ENCODE data around the gene USF2.
A peak's percentile ranks its signal among the peaks of the same experiment; 100 is the strongest.

The USF2 gene

DNA sequence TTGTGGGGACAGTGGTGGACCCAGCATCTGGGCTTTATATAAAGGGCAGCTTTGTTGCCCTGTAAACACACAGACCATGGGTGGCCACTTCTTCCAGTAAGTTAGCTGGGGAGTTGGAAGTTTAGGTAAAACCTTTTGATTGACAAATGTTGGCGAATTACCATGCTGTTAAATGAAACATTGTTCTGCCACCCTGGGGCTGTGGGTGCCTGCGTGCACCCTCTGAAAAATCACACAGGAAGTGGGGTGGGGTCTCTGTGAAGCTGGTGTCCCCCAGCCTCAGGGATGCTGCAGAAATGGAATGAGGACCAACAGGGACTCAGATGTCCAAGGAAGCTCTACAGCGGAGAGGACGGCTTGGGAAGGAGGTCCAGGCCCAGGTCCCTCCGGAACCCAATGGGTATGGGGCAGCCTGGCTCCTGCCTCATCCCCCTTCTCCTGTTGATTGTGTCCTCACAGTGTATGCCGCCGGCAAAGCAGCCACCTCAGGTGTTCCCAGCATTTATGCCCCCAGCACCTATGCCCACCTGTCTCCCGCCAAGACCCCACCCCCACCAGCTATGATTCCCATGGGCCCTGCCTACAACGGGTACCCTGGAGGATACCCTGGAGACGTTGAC is 2.8 kb upstream of the USF2 start:
- no peak for DNase-seq

DNA sequence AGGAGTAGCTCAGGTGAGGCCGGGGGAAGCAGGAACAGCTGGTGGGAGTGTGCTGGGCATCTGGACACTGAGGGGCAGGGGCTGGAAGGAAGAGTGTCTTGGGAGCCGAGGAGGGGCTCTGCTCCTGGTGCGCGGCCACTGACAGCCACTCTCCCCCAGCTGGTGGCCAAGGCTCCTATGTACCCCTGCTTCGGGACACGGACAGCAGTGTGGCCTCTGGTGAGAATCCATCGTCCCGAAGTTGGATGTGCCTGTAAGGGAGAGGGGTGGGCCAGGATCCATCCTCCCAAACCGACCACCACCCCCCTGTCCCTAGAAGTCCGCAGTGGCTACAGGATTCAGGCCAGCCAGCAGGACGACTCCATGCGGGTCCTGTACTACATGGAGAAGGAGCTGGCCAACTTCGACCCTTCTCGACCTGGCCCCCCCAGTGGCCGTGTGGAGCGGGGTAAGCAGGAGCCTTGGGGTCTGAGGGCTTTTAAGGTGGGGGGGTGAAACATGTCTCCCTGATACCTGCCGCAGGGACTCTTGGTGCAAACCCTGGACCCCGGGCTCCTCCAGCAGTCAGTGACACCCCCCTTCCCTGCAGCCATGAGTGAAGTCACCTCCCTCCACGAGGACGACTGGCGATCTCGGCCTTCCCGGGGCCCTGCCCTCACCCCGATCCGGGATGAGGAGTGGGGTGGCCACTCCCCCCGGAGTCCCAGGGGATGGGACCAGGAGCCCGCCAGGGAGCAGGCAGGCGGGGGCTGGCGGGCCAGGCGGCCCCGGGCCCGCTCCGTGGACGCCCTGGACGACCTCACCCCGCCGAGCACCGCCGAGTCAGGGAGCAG is 2.0 kb upstream of the USF2 start:
- DNase-seq = no peak

DNA sequence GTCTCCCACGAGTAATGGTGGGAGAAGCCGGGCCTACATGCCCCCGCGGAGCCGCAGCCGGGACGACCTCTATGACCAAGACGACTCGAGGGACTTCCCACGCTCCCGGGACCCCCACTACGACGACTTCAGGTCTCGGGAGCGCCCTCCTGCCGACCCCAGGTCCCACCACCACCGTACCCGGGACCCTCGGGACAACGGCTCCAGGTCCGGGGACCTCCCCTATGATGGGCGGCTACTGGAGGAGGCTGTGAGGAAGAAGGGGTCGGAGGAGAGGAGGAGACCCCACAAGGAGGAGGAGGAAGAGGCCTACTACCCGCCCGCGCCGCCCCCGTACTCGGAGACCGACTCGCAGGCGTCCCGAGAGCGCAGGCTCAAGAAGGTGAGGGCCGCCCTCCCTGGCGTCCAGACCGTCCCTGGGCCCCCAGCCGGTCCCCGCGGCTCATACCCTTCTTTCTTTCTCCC is 1.4 kb upstream of the USF2 start:
- peak in 12 of 14 donors; percentile 30 to 73 (median 58) for DNase-seq

DNA sequence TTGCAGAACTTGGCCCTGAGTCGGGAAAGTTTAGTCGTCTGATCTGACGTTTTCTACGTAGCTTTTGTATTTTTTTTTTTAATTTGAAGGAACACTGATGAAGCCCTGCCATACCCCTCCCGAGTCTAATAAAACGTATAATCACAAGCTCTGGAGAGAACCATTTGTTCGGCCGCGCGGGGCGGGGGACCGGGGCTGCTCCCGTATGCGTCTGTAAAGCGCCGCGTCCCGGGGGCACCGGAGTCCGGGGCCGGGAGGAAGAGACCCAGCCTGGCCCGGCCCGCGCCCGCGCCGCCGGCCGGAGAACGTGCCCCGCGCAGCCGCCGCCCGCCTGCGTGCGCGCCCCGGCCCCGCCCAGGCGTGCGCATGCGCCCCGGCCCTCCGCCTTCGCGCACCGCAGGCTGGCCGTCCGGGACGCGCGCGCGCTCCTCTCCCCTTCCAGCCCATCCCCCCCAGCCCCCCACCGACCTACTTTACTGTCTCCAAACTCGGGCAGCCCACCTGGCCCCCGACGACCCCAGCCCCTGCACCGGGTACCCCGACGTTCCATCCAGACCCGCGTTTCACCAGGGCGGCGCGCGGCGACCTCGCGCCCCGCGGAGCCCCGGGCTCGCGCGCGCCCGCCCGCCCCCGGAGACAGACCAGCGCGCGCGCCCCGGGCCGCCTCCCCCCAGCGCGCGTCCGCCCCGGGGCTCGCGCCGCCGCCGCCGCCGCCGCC is 785 bp upstream of the USF2 start:
- DNase-seq = peak in 11 of 14 donors; percentile 36 to 86 (median 69)

DNA sequence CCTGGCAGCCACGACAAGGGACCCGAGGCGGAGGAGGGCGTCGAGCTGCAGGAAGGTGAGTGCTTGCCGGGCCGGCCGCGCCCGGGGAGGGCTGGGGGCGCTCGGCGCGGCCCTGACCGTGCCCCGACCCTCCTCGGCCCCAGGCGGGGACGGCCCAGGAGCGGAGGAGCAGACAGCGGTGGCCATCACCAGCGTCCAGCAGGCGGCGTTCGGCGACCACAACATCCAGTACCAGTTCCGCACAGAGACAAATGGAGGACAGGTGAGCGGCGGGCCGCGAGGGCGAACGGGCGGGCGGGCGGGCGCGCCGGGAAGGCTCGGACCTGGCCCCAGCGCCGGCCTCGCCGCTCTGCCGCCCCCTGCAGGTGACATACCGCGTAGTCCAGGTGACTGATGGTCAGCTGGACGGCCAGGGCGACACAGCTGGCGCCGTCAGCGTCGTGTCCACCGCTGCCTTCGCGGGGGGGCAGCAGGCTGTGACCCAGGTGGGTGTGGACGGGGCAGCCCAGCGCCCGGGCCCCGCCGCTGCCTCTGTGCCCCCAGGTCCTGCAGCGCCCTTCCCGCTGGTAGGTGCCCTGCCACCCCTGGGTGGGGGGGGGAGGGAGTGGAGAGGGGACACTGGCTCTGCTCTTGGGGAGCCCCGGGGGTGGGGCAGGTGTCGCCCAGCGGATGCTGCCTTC is 816 bp downstream of the USF2 start:
- peak in 12 of 14 donors; percentile 50 to 87 (median 76) for DNase-seq

DNA sequence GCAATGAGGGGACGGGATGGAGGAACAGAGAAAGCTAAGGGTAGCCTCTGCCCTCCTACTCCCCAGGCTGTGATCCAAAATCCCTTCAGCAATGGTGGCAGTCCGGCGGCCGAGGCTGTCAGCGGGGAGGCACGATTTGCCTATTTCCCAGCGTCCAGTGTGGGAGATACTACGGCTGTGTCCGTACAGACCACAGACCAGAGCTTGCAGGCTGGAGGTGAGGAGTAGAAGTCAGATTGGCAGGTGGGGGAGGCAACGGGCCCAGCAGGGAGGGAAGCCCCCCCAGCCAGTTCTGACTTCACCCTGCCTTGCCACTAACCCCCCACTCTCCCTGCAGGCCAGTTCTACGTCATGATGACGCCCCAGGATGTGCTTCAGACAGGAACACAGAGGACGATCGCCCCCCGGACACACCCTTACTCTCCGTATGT is 1.6 kb downstream of the USF2 start:
- no peak for DNase-seq

DNA sequence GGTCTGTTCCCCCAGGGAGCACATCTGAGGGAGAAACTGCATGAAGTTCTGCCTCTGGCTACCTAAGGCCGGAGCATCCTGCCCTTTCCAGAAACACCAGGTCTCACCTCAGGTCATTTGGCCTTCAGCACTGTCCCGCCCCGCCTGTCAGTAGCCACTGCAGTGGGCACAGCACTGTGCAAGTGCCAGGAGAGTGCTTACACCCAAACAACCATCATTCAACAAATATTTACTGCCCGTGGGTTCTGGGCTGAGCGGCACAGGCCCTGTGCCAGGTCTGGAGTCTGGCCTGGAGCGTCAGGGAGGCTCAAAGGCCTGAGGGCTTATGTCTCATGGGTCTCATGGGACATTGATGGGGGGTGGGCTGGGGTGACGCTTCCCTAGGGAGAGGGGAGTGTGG is 2.8 kb downstream of the USF2 start:
- no peak for DNase-seq

DNA sequence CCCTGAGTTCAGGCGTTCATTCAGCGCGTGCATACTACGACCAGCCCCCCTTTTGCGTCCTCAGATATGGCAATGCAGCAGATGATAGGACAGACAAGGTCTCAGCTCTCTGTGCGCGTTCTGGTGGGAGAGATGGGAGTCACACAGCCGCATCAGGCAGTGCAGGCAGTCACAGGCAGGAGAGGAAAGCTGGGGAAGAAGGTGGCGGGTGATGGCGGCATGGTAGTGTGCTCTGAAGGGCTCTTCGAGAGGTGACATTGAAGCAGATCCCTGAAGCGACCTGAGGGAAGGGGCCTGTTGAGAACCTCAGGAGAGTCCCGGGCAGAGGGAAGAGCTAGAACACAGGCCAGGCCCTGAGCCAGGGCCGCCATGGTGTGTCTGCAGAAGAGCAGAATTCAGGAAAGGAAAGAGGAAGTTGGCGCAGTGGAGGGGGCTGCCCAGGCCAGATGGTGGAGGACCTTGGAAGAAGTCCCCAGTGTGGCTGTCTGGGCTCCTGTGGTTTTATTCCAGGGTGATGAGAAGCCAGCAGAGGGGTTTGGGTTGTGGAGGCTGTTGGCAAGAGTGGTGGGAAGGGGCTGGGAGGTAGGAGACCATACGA is 3.5 kb downstream of the USF2 start:
- peak in 6 of 14 donors; percentile 12 to 46 (median 30) for DNase-seq

DNA sequence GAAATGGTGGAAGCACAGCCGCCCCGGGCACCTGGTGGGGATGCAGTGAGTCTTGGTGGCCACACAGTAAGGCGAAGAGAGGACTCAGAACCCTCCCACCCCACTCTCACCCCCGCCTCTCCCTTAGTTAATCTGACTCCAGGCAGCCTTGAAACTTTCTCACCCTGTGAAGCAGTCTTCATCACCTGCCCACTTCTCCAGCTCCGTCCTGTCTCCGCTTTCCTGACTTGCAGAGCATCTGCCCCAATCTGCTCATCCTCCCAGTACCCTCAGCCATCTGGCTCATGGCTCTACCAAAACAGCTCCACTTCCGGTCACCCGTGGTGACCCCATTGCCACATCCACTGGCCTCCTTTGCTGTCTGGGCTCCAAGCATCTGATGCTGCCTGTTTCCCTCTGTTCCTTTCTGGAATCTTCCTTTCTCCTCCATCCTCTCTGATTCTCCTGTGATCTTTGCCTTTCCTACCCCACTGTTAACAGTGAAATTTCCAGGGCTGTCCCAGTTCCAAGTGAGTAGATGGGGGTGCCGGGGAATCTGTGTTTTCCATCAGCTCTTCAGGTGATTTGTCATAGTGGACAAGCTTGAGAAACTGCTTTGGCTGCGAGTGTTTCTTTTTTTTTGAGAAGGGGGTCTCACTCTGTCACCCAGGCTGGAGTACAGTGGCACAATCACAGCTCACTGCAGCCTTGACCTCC is 4.3 kb downstream of the USF2 start:
- no peak for DNase-seq

DNA sequence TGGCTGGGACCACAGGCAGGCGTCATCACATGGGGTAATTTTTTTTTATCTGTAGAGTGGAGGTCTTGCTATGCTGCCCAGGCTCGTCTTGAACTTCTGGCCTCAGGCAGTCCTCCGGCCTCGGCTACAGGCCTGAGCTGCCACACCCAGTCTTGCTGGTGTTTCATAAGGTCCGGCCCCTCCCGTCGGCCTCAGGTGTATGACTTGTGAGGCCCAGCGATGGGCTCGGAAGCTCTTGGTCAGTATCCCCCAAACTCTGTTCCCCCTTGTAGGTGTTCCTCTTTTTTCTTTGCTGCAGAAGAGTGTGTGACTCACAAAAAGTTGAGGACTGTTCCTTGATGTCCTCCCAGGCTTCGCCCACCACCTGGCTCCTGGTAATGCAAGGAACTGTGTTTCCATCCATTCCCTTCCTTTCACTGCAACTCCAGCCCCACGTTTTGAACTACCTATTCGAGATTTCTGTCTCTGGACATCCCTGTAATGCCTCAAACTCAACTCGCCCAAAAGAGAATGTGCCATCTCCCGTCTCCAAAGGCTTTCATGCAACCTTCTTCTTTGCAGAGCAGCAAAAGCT is 5.0 kb downstream of the USF2 start:
- DNase-seq = no peak

DNA sequence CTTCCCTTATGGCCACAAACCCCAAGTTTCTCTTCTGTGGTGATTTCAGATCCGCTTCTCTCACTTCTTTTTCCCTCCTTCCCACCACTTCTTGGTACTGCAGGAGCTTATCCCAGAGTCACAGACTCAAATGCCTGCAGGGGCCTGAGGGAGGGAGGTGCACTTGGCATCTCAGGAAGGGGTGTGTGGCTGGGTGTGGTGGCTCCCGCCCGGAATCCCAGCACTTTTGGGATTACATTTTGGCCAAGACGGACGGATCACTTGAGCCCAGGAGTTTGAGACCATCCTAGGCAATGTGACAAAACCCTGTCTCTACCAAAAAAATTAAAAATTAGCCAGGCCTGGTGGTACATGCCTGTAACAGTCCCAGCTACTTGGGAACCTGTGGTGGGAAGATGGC is 5.6 kb downstream of the USF2 start:
- DNase-seq = no peak

DNA sequence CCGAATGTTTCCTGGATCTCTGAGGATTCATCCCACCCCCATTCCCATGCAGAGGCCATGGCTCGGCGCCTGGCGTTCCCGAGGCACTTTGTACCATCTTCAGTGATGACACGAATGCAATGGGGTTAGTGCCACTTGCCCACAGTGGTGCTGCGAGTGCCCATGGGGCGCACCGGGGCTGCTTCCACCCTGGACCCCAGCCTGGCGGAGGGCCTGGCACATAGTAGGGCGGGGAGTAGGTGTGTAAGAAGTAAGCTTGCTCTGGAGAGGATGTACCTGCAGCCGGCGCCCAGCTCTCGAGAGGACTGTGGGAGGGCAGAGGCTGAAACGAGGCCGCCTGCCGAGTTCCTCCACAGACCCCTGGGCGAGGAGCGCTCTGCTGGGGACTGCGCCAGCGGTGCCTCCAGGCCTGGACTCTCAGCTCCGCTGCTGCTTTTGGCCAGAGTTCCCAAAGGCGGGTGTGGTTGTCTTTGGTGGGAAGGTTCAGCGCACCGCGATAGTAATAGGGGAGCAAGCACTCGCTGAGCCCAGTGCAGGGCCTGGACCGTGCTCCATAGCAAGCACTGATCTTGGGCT is 8.0 kb downstream of the USF2 start:
- no peak for DNase-seq

DNA sequence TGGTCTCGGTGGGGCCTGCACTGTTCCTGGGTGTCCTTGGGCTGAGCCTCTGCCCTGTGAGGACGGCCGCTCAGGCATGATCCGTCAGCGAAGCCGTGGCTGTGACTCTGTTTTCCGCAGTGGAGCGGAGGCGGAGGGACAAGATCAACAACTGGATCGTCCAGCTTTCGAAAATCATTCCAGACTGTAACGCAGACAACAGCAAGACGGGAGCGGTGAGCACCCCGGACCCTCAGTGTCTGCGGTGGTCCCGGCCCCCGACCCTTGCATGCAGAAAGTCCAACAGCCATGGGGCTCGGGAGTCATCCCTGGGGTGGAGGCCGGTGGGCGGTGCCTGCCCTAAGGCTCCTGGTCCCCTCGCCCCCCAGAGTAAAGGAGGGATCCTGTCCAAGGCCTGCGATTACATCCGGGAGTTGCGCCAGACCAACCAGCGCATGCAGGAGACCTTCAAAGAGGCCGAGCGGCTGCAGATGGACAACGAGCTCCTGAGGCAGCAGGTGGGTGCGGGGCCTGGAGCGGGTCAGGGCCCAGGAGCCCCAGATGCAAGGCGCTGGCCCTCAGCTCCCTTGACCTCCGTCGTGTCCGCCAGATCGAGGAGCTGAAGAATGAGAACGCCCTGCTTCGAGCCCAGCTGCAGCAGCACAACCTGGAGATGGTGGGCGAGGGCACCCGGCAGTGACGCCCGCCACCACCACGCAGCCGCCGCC is 10.0 kb downstream of the USF2 start:
- no peak for DNase-seq

DNA sequence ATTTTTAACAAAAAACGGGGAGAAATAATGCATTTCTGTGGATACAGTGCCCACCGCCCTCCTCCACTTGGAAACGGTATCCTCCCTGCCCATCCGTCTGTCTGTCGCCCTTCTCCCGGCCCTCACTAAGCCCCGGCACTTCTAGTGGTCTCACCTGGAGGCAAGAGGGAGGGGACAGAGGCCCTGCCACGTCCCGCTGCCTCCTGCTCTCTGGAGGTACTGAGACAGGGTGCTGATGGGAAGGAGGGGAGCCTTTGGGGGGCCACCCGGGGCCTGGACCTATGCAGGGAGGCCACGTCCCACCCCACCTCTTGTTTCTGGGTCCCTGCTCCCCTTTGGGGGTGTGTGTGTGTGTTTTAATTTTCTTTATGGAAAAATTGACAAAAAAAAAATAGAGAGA is 10.6 kb downstream of the USF2 start:
- no peak for DNase-seq

DNA sequence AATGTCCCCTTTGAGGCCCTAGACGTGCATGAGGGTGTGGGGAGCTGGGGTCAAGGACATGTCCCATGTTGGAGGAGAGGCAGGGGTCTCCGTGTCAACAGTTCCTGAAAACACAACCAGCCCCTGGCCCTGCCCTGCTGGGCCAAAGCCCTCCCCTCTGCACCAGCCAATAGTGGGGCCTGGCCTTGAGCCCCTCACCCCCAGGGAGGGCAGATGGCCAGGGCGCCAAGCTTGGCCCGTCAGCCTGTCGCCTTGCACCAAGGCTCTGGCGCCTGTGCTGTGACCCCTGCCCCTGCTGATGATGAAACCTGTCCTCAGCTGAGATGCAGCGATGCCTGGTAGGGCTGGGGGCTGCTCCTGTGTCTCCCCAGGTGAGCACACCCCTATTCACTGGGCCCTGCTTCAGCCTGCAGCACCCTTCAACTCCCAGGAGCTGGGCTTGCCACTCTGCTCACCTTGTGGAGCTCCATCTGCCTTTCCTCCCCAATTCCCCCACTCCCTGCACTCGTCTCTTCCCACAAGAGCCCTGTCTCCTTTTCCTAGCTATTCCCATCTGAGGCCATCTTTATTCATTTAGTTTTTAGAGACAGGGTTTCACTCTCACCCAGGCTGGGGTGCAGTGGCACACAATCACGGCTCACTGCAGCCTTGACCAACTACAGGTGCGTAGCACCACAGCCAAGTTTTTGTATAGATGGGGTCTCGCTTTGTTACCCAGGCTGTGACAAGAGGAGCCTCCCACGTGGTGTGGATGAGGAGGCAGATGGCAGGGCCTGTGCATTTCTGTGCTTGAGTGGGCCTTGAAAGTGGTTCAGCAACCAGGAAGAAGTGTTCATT is 11.4 kb downstream of the USF2 start:
- peak in 1 of 14 donors; percentile 44 for DNase-seq

DNA sequence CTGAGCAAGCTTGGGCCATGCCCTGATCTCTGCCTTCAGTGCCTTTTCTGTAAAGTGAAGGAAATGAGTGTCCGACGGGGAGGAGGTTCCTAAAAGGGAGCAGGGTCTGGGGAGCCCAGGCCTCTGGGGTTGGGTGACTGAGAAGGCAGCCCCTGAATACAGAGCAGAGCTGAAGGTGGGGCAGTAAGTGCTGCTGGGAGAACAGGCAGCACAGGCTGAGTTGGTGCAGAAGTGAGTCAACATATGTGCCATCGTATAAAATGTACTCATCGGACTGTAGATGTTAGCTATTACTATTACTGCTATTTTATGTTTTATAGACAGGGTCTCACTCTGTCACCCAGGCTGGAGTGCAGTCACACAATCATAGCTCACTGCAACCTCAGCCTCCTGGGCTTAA is 12.5 kb downstream of the USF2 start:
- DNase-seq = no peak

DNA sequence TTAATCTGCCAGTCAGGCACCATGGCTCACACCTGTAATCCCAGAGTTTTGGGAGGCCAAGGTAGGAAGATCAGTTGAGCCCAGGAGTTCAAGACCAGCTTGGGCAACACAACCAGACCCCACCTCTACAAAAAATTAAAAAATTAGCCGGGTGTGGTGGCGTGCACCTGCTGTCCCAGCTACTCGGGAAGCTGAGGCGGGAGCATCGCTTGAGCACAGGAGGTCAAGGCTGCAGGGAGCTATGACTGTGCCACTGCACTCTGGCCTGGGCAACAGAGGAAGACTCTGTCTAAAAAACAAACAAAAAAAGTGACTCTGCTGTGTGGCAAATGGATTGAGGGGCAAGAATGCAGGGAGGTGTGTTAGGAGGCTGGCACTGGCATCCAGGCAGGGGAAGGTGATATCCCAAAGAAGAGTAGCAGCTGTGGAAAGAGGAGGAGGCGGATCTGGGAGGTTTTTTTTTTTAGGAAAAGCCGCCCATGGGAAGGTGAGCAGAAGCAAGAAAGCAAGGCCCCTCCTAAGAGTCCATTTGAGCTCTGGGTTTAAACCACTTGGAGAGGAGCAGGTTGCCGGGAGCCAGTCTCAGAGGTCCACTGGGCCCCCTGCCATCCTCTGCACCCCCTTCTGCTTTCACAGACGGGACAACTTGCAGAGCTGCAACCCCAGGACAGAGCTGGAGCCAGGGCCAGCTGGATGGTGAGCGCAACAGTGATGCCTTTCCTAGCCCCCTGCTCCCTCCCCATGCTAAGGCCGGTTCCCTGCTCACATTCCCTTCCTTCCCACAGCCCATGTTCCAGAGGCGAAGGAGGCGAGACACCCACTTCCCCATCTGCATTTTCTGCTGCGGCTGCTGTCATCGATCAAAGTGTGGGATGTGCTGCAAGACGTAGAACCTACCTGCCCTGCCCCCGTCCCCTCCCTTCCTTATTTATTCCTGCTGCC is 15.7 kb downstream of the USF2 start:
- peak in 1 of 14 donors; percentile 11 for DNase-seq

DNA sequence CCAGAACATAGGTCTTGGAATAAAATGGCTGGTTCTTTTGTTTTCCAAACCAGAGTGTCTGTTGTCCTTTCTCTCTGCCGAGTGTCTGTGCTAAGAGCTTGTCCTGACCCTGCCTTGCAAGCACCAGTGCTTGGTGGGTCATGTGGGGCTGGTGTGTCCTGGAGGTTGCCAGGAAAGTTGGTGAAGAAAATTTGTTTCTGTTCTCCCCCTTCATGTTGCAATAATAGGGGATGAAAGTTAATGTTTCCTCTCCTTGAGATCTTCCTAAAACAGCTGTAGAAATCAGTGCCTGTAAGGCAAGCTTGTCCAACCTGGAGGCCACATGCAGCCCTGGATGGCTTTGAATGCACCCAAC is 16.3 kb downstream of the USF2 start:
- DNase-seq = no peak
